Measurements from ENCODE around the gene MSH3. TPM values are rescaled to one million over a fixed set of nuclear protein-coding genes. Genes with fewer than 3 reads are reported as not detected.
"Not testable (repeated sequence)": the region's sequence is repeated elsewhere in the genome, so short reads cannot be mapped to it uniquely, and the experiment has no call there.

Gene MSH3
- total and polyA plus RNA-seq, 3 donors from 2014 or later: 7.6 to 17.7 (median 16.6) TPM

- no peak for TF ChIP-seq POLR2A (IDR thresholded peaks at IDR 0.05)
- TF ChIP-seq, protein P1, sequence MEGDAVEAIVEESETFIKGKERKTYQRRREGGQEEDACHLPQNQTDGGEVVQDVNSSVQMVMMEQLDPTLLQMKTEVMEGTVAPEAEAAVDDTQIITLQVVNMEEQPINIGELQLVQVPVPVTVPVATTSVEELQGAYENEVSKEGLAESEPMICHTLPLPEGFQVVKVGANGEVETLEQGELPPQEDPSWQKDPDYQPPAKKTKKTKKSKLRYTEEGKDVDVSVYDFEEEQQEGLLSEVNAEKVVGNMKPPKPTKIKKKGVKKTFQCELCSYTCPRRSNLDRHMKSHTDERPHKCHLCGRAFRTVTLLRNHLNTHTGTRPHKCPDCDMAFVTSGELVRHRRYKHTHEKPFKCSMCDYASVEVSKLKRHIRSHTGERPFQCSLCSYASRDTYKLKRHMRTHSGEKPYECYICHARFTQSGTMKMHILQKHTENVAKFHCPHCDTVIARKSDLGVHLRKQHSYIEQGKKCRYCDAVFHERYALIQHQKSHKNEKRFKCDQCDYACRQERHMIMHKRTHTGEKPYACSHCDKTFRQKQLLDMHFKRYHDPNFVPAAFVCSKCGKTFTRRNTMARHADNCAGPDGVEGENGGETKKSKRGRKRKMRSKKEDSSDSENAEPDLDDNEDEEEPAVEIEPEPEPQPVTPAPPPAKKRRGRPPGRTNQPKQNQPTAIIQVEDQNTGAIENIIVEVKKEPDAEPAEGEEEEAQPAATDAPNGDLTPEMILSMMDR (IDR thresholded peaks at IDR 0.05): no peak
- Histone ChIP-seq H3K36me3 (ENCODE audit: low read depth, missing control alignments) (no peaks in the 10 kb centered on the region), H3K4me1 (no peaks in the 10 kb centered on the region), H3K27me3 (no peaks in the 10 kb centered on the region), H3K27ac (no peak overlapping the region), H3K4me3 (no peak overlapping the region), H3K9me3 (no peaks in the 10 kb centered on the region)
- 96 to 98% methylated on average over 2 of the region's 2 CpGs for WGBS, 2 donors
- intact Hi-C loops (cut with DNase I; ENCODE audit: low total_unique reads): no loop called here
- DNase-seq: no peak
Observed at GRCh38 chr5:80780024-80780423, 125.6 kb downstream of the MSH3 start.

DNA sequence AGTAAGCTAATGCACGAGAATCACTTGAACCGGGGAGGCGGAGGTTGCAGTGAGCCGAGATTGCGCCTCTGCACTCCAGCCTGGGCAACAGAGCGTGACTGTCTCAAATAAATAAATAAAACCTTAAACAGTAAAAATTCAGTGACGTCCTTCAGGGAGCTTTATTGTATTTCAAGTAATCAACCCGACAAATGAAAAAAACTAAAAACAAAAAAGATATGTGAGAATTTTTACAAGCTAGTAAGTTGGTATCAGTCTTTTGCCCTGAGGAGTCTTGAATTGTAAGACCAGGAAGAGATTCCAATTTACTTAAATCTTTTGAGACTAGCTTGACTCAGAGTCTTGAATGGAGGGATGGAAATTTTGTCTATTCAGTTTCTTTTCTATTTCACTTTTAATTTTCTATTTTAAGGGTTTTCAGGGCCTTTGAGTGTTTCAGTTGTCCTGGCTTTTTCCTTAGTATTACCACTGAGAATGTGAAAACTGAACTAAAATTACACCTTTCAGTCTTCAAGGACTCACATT is 126.4 kb downstream of the MSH3 start:
- Histone ChIP-seq H3K4me3 (no peak overlapping the region), H3K27me3 (no peaks in the 10 kb centered on the region), H3K36me3 (ENCODE audit: low read depth, missing control alignments) (no peaks in the 10 kb centered on the region), H3K4me1 (no peaks in the 10 kb centered on the region), H3K9me3 (no peaks in the 10 kb centered on the region), H3K27ac (no peak overlapping the region)
- no peak for DNase-seq
- TF ChIP-seq, protein P1 (IDR thresholded peaks at IDR 0.05): no peak
- TF ChIP-seq POLR2A (IDR thresholded peaks at IDR 0.05): no peak
- 95 to 97% methylated on average over 8 of the region's 8 CpGs for WGBS, 2 donors
- intact Hi-C loops (cut with DNase I; ENCODE audit: low total_unique reads): no loop called here

GRCh38 chr5:80781356-80781755 is 126.9 kb downstream of the MSH3 start:
- H3K4me3 ChIP-seq: no peak overlapping the region
- 92 to 96% methylated on average over 1 of the region's 1 CpG for WGBS, 2 donors
- H3K27ac ChIP-seq: no peak overlapping the region
- TF ChIP-seq, protein P1 (IDR thresholded peaks at IDR 0.05): no peak
- no peak for TF ChIP-seq POLR2A (IDR thresholded peaks at IDR 0.05)
- H3K9me3 ChIP-seq: no peaks in the 10 kb centered on the region
- intact Hi-C loops (cut with DNase I; ENCODE audit: low total_unique reads): no loop called here
- H3K27me3 ChIP-seq: no peaks in the 10 kb centered on the region
- DNase-seq: no peak
- H3K36me3 ChIP-seq (ENCODE audit: low read depth, missing control alignments): no peaks in the 10 kb centered on the region
- no peaks in the 10 kb centered on the region for H3K4me1 ChIP-seq

DNA sequence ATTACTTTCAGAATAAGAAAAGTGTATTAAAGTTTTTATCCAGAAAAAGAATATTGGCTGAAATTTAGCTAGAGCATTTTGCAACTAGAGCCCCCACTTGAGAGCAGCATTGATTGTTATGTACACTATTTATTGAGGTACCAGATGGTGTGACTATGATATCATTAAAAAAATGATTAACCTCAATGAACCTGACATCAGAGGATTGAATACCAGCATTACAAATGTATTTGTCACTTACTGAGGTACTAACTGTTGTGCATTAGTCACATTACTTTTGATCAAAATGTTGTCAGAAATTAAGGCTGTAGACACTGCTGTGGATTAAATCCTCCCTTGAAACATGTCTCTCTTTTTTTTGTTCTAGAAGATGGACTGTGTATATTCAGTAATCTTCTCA is 128.2 kb downstream of the MSH3 start:
- Histone ChIP-seq H3K4me1 (no peaks in the 10 kb centered on the region), H3K36me3 (ENCODE audit: low read depth, missing control alignments) (no peaks in the 10 kb centered on the region), H3K27me3 (no peaks in the 10 kb centered on the region), H3K9me3 (no peaks in the 10 kb centered on the region), H3K27ac (no peak overlapping the region), H3K4me3 (no peak overlapping the region)
- TF ChIP-seq POLR2A (IDR thresholded peaks at IDR 0.05): no peak
- TF ChIP-seq, protein P1 (IDR thresholded peaks at IDR 0.05): no peak
- DNase-seq: no peak
- intact Hi-C loops (cut with DNase I; ENCODE audit: low total_unique reads): no loop called here

GRCh38 chr5:80783751-80784150 is 129.3 kb downstream of the MSH3 start:
- H3K9me3 ChIP-seq; DNase-seq; H3K4me1 ChIP-seq; H3K27me3 ChIP-seq; H3K27ac ChIP-seq; H3K36me3 ChIP-seq (ENCODE audit: low read depth, missing control alignments); intact Hi-C loops (cut with DNase I; ENCODE audit: low total_unique reads); H3K4me3 ChIP-seq: not testable (repeated sequence)
- 94 to 95% methylated on average over 8 of the region's 8 CpGs for WGBS, 2 donors

All from testis (tissue), 3 donors.